Measurements from ENCODE around the gene SMIM34.
"Not testable (repeated sequence)": the region's sequence is repeated elsewhere in the genome, so short reads cannot be mapped to it uniquely, and the experiment has no call there.

GRCh38 chr21:34429710-34430109, 6.0 kb upstream of the SMIM34 start:
- not testable (repeated sequence) for TF ChIP-seq MAFK (IDR thresholded peaks at IDR 0.05; ENCODE audit: low read depth, low read length); POLR2A (IDR thresholded peaks at IDR 0.05; ENCODE audit: low read depth, low read length); CTCF (conservative IDR thresholded peaks at IDR 0.05; ENCODE audit: low read depth, low read length)
